Measurements from ENCODE around the gene KDM3B. TPM values are rescaled to one million over a fixed set of nuclear protein-coding genes. Genes with fewer than 3 reads are reported as not detected.

KDM3B gene
- polyA plus RNA-seq, 1 of the 3 experiments (the other 2 are of a cell fraction), result 22.4 TPM

DNA sequence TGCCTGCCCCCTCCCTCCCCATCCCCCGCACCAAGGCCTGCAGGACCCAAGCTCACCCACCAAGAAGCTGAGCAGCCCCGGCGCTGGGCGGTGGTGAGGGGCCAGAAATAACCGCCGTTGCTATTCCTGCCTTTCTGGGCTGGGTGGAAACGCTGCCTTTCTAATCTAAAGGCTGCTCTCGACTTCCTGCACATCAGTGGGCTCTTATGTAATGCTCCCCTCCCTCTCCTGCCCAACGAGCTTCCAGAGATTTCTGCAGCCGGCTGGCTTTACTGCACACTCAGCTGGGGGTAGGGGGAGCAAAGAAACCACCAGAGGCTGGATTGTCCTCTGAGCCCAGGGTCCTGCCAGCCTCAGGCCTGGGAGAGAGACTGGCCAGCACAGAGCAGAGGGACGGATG lies 105.9 kb downstream of the KDM3B start:
- POLR2A ChIA-PET, result no interaction called here
- Histone ChIP-seq H4K20me1 (ENCODE audit: insufficient read depth) (no peaks in the 10 kb centered on the region), H3K4me1 (ENCODE audit: control insufficient read depth in 1 of 2, insufficient read depth in 2 of 2, low read depth in 1 of 2, low read length in 1 of 2) (peaks cover 0 to 3% of the 10 kb centered on the region in 2 experiments; a peak in 1 of 4 replicates), H3K9me2 (no peaks in the 10 kb centered on the region), H3K9me3 (no peaks in the 10 kb centered on the region), H3K27me3 (ENCODE audit: insufficient read depth) (no peaks in the 10 kb centered on the region), H3K36me3 (replicated peaks in 1 of 2; ENCODE audit: control insufficient read depth in 1 of 2, insufficient read depth in 2 of 2, low read length in 1 of 2) (no peaks in the 10 kb centered on the region), H3K9ac (no peak overlapping the region), H3K4me2 (no peak overlapping the region), H3K27ac (ENCODE audit: low read depth in 2 of 2, low read length in 1 of 2) (no peak overlapping the region), H3K4me3 (ENCODE audit: low read depth in 2 of 2, low read length in 1 of 2) (no peak overlapping the region), H3F3A (replicated peaks; ENCODE audit: insufficient read depth) (no peaks in the 10 kb centered on the region), H2AFZ (ENCODE audit: low read depth) (no peak overlapping the region), H3K79me2 (ENCODE audit: insufficient read depth) (no peaks in the 10 kb centered on the region)
- no peak for TF ChIP-seq JUND (IDR thresholded peaks at IDR 0.05)
- WGBS (ENCODE audit: low lambda C conversion rate), result 60% methylated on average over 3 of the region's 11 CpGs
- CTCF ChIA-PET, result interaction anchor here (0.9 to 11.7 kb wide), 3 partner anchors 9 to 45 kb away, joined by 3 to 131 read pairs (median 51); no protein-coding TSS in a partner anchor
- no peak for DNase-seq

DNA sequence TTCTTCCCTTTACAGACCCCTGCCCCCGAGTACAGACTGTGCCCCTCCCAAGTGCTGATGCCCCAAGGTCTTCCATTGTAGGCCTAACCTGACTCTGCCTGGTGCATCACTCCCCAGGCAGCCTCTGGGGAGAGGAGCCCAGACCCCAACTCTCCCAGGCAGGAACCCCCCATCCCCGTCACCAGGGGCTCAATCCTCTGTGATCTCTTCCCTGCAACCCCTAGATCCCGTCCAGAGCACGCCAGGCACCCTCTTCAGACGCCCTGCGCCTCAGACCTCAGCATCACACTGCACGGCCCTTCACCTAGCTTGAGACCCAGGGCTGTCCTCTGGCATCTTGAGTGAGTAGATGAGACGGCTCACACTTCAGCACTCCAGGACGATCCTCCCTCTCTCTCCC lies 106.4 kb downstream of the KDM3B start:
- TF ChIP-seq FOXM1 (IDR thresholded peaks at IDR 0.05; ENCODE audit: low read depth), result no peak
- TF ChIP-seq JUND (IDR thresholded peaks at IDR 0.05), result no peak
- H3K9me3 ChIP-seq, result no peaks in the 10 kb centered on the region
- no peaks in the 10 kb centered on the region for H3K36me3 ChIP-seq (replicated peaks in 1 of 2; ENCODE audit: control insufficient read depth in 1 of 2, insufficient read depth in 2 of 2, low read length in 1 of 2)
- H4K20me1 ChIP-seq (ENCODE audit: insufficient read depth), result no peaks in the 10 kb centered on the region
- H2AFZ ChIP-seq (ENCODE audit: low read depth), result no peak overlapping the region
- DNase-seq, result no peak
- CTCF ChIA-PET, result interaction anchor here (8.7 to 11.7 kb wide), 2 partner anchors 9 to 41 kb away, joined by 131 to 196 read pairs; no protein-coding TSS in a partner anchor
- H3K4me3 ChIP-seq (ENCODE audit: low read depth in 2 of 2, low read length in 1 of 2), result no peak overlapping the region
- H3K9ac ChIP-seq, result no peak overlapping the region
- H3K79me2 ChIP-seq (ENCODE audit: insufficient read depth), result no peaks in the 10 kb centered on the region
- POLR2A ChIA-PET, result no interaction called here
- H3K27ac ChIP-seq (ENCODE audit: low read depth in 2 of 2, low read length in 1 of 2), result no peak overlapping the region
- no peaks in the 10 kb centered on the region for H3K27me3 ChIP-seq (ENCODE audit: insufficient read depth)
- H3K4me1 ChIP-seq (ENCODE audit: control insufficient read depth in 1 of 2, insufficient read depth in 2 of 2, low read depth in 1 of 2, low read length in 1 of 2), result peaks cover 0 to 6% of the 10 kb centered on the region in 2 experiments; a peak in 1 of 4 replicates
- 69% methylated on average over 9 of the region's 9 CpGs for WGBS (ENCODE audit: low lambda C conversion rate)
- no peaks in the 10 kb centered on the region for H3F3A ChIP-seq (replicated peaks; ENCODE audit: insufficient read depth)
- no peak overlapping the region for H3K4me2 ChIP-seq
- no peaks in the 10 kb centered on the region for H3K9me2 ChIP-seq

DNA sequence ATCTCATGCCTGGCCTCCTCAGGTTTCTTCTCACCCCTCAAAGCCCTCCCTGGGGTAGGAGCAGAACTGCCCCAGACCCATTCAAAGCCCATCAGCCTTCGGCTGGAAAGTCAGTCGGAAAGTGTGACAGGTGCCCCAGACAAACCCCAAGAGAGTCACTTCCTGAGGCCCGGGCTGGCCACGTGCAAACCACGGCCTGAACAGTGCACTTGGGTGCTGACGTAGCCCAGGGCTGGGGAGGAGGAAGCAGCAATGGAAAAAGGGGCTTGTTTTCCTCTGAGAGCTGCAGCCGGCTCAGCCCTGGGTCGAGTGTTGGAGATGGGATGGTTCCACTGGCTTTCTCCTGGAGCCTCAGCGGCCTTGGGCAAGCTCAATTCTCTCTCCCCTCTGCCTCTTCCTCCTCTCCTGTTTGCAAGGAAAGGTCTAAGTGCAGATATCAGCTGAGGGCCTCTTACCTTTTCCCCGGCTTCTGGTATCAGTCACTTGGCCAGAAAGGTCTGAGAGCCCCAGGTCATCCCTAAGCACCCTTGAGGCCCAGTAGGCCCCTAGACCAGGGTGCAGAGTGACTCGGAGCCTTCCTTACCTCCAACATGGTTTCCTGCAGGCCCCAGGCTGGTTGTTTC lies 106.9 kb downstream of the KDM3B start:
- WGBS (ENCODE audit: low lambda C conversion rate), result 93% methylated on average over 9 of the region's 11 CpGs
- POLR2A ChIA-PET, result no interaction called here
- Histone ChIP-seq H3K4me1 (ENCODE audit: control insufficient read depth in 1 of 2, insufficient read depth in 2 of 2, low read depth in 1 of 2, low read length in 1 of 2) (peaks cover 0 to 6% of the 10 kb centered on the region in 2 experiments; a peak in 1 of 4 replicates), H3K4me3 (ENCODE audit: low read depth in 2 of 2, low read length in 1 of 2) (no peak overlapping the region), H3K79me2 (ENCODE audit: insufficient read depth) (no peaks in the 10 kb centered on the region), H3K4me2 (no peak overlapping the region), H4K20me1 (ENCODE audit: insufficient read depth) (no peaks in the 10 kb centered on the region), H3K9ac (no peak overlapping the region), H3K36me3 (replicated peaks in 1 of 2; ENCODE audit: control insufficient read depth in 1 of 2, insufficient read depth in 2 of 2, low read length in 1 of 2) (no peaks in the 10 kb centered on the region), H3K27ac (ENCODE audit: low read depth in 2 of 2, low read length in 1 of 2) (no peak overlapping the region), H3K9me3 (no peaks in the 10 kb centered on the region), H3K27me3 (ENCODE audit: insufficient read depth) (no peaks in the 10 kb centered on the region), H2AFZ (ENCODE audit: low read depth) (no peak overlapping the region), H3K9me2 (no peaks in the 10 kb centered on the region), H3F3A (replicated peaks; ENCODE audit: insufficient read depth) (peaks cover 3% of the 10 kb centered on the region)
- CTCF ChIA-PET, result interaction anchor here (8.7 to 11.7 kb wide), 2 partner anchors 10 to 41 kb away, joined by 131 to 196 read pairs; no protein-coding TSS in a partner anchor
- DNase-seq, result no peak
- TF ChIP-seq, protein P1, sequence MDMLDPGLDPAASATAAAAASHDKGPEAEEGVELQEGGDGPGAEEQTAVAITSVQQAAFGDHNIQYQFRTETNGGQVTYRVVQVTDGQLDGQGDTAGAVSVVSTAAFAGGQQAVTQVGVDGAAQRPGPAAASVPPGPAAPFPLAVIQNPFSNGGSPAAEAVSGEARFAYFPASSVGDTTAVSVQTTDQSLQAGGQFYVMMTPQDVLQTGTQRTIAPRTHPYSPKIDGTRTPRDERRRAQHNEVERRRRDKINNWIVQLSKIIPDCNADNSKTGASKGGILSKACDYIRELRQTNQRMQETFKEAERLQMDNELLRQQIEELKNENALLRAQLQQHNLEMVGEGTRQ (IDR thresholded peaks at IDR 0.05; ENCODE audit: borderline replicate concordance, low read depth, low read length), result no peak
- TF ChIP-seq MEF2A (IDR thresholded peaks at IDR 0.05; ENCODE audit: borderline replicate concordance, low read depth) (no peak), FOSL2 (IDR thresholded peaks at IDR 0.05; ENCODE audit: borderline replicate concordance, low read depth) (no peak), GABPA (IDR thresholded peaks at IDR 0.05; ENCODE audit: low read depth) (no peak), FOXM1 (IDR thresholded peaks at IDR 0.05; ENCODE audit: low read depth) (no peak), YY1 (IDR thresholded peaks at IDR 0.05; ENCODE audit: low read depth) (no peak), GATA2 (CRISPR knock-in tag; IDR thresholded peaks at IDR 0.05) (no peak), EZH2phosphoT487 (IDR thresholded peaks at IDR 0.05; ENCODE audit: borderline replicate concordance, low read depth) (no peak), MXI1 (IDR thresholded peaks at IDR 0.05; ENCODE audit: low read depth, low read length) (no peak), FOXJ3 (CRISPR knock-in tag; IDR thresholded peaks at IDR 0.05) (no peak), TCF12 (IDR thresholded peaks at IDR 0.05) (no peak), POLR2AphosphoS5 (IDR thresholded peaks at IDR 0.05; ENCODE audit: low read depth, low read length) (no peak)
- TF ChIP-seq, protein P2, sequence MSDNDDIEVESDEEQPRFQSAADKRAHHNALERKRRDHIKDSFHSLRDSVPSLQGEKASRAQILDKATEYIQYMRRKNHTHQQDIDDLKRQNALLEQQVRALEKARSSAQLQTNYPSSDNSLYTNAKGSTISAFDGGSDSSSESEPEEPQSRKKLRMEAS (IDR thresholded peaks at IDR 0.05; ENCODE audit: low read depth), result no peak

Data from SK-N-SH (cell line).